Fibroblast of lung (primary cell): ENCODE data around the gene CNTNAP5. TPM values are rescaled to one million over a fixed set of nuclear protein-coding genes. Genes with fewer than 3 reads are reported as not detected.
A peak's percentile ranks its signal among the peaks of the same experiment; 100 is the strongest.

ENCODE experiments used
- DNase-seq, 2 donors: peaks; one replicate each; pipeline versions ENCODE4 v3.0.0 to v3.0.0-alpha.2; 2010; ENCODE audit warnings: low read depth in 2 of 2
- H2AFZ ChIP-seq: 2 replicates; pipeline ENCODE4 v1.5.1; 2012; ENCODE audit warnings: low read length, control low read depth, inconsistent platforms
- H3K27ac ChIP-seq: 2 replicates; pipeline ENCODE4 v1.5.1; 2011; ENCODE audit warnings: low read length, control low read depth; ENCODE audit not compliant: insufficient read depth
- H3K27me3 ChIP-seq: 2 replicates; pipeline ENCODE4 v1.5.1; 2011; ENCODE audit warnings: mild to moderate bottlenecking, low read length; ENCODE audit not compliant: control insufficient read depth, insufficient read depth
- H3K36me3 ChIP-seq: 2 replicates; pipeline ENCODE4 v1.5.1; 2011; ENCODE audit warnings: low read length; ENCODE audit not compliant: control insufficient read depth, insufficient read depth
- H3K4me1 ChIP-seq: 2 replicates; pipeline ENCODE4 v1.5.1; 2011; ENCODE audit warnings: low read length; ENCODE audit not compliant: control insufficient read depth, insufficient read depth; ENCODE audit errors: extremely low read depth
- H3K4me2 ChIP-seq: 2 replicates; pipeline ENCODE4 v1.5.1; 2011; ENCODE audit warnings: low read length, control low read depth; ENCODE audit not compliant: insufficient read depth; ENCODE audit errors: extremely low read depth
- H3K4me3 ChIP-seq, 4 experiments: fragments of 200-600 bp in 1 of 4; sonication (generic) in 1 of 4; replicated peaks in 1 of 4; 2 replicates each; pipeline ENCODE4 v1.5.1; 2011 to 2016; ENCODE audit warnings: low read length in 4 of 4, low read depth in 3 of 4, mild to moderate bottlenecking in 3 of 4, control low read depth in 2 of 4, inconsistent platforms in 1 of 4, mixed read lengths in 1 of 4; ENCODE audit not compliant: insufficient read depth in 1 of 4; ENCODE audit errors: control extremely low read depth in 1 of 4
- H3K79me2 ChIP-seq: 2 replicates; pipeline ENCODE4 v1.5.1; 2012; ENCODE audit warnings: mild to moderate bottlenecking, low read length, inconsistent platforms; ENCODE audit not compliant: control insufficient read depth, insufficient read depth
- H3K9ac ChIP-seq: 2 replicates; pipeline ENCODE4 v1.5.1; 2011; ENCODE audit warnings: mild to moderate bottlenecking, low read length, control low read depth; ENCODE audit not compliant: insufficient read depth
- H3K9me3 ChIP-seq: 2 replicates; pipeline ENCODE4 v1.5.1; 2012; ENCODE audit warnings: low read depth, low read length; ENCODE audit not compliant: control insufficient read depth, insufficient read depth
- H4K20me1 ChIP-seq: 2 replicates; pipeline ENCODE4 v1.5.1; 2011; ENCODE audit warnings: low read length; ENCODE audit not compliant: control insufficient read depth, insufficient read depth; ENCODE audit errors: extremely low read depth
- CTCF ChIP-seq, 2 donors: IDR thresholded peaks in 1 of 2; conservative IDR thresholded peaks in 1 of 2; 1 replicate in 1 of 2; 2 replicates in 1 of 2; pipeline ENCODE4 v1.5.1; 2011 to 2012; ENCODE audit warnings: low read length in 2 of 2, control low read depth in 1 of 2, inconsistent platforms in 1 of 2, low read depth in 1 of 2, mild to moderate bottlenecking in 1 of 2
- EZH2 ChIP-seq: IDR thresholded peaks from 2 replicates; pipeline ENCODE4 v1.5.1; 2012; ENCODE audit warnings: low read length, control low read depth, mild to moderate bottlenecking; ENCODE audit errors: missing control alignments
- polyA plus RNA-seq, 2 donors: library from polyadenylated mRNA; depleted of rRNA in 1 of 2; stranded (reverse) in 1 of 2; unstranded in 1 of 2; fragments of >200 nt; gene quantifications; 2 replicates each; pipeline ENCODE4 v1.2.1, GENCODE V29; 2011 to 2012; ENCODE audit warnings: missing spikeins in 1 of 2
- total RNA-seq: library from RNA; depleted of rRNA; stranded (reverse); fragments of >200 nt; gene quantifications from 2 replicates; pipeline ENCODE4 v1.2.1, GENCODE V29; 2014

Gene CNTNAP5
- total and polyA plus RNA-seq, 2 donors (not counting 1 experiment from before 2014, with no cell fraction given) = not detected

GRCh38 chr2:124883595-124883994, 858.5 kb downstream of the CNTNAP5 start:
- Histone ChIP-seq H3K4me2 (no peak overlapping the region), H3K36me3 (no peaks in the 10 kb centered on the region), H4K20me1 (no peaks in the 10 kb centered on the region), H3K27me3 (no peaks in the 10 kb centered on the region), H3K9ac (no peak overlapping the region), H3K79me2 (no peaks in the 10 kb centered on the region), H3K27ac (no peak overlapping the region), H3K4me1 (no peaks in the 10 kb centered on the region), H2AFZ (no peak overlapping the region), H3K4me3 (no peak overlapping the region), H3K9me3 (no peaks in the 10 kb centered on the region)
- DNase-seq = no peak
- TF ChIP-seq EZH2 (no peak), CTCF (conservative IDR thresholded peaks at IDR 0.05 in 1 of 2, IDR thresholded peaks at IDR 0.05 in 1 of 2; ENCODE audit: low read depth in 1 of 2, low read length in 2 of 2) (no peak)

GRCh38 chr2:124884315-124884714, 859.2 kb downstream of the CNTNAP5 start:
- TF ChIP-seq EZH2 (no peak), CTCF (conservative IDR thresholded peaks at IDR 0.05 in 1 of 2, IDR thresholded peaks at IDR 0.05 in 1 of 2; ENCODE audit: low read depth in 1 of 2, low read length in 2 of 2) (no peak)
- DNase-seq = peak; percentile 11 to 27
- Histone ChIP-seq H3K27ac (no peak overlapping the region), H3K4me2 (no peak overlapping the region), H3K36me3 (no peaks in the 10 kb centered on the region), H3K4me1 (no peaks in the 10 kb centered on the region), H3K4me3 (no peak overlapping the region), H3K79me2 (no peaks in the 10 kb centered on the region), H3K9me3 (no peaks in the 10 kb centered on the region), H3K27me3 (no peaks in the 10 kb centered on the region), H3K9ac (no peak overlapping the region), H2AFZ (no peak overlapping the region), H4K20me1 (no peaks in the 10 kb centered on the region)

GRCh38 chr2:124886216-124886615, 861.1 kb downstream of the CNTNAP5 start:
- no peaks in the 10 kb centered on the region for H3K79me2 ChIP-seq
- no peaks in the 10 kb centered on the region for H3K36me3 ChIP-seq
- no peaks in the 10 kb centered on the region for H3K9me3 ChIP-seq
- H3K27me3 ChIP-seq = no peaks in the 10 kb centered on the region
- no peak overlapping the region for H3K4me2 ChIP-seq
- DNase-seq = no peak
- H2AFZ ChIP-seq = no peak overlapping the region
- H3K4me3 ChIP-seq = no peak overlapping the region
- TF ChIP-seq CTCF (conservative IDR thresholded peaks at IDR 0.05 in 1 of 2, IDR thresholded peaks at IDR 0.05 in 1 of 2; ENCODE audit: low read depth in 1 of 2, low read length in 2 of 2) = no peak
- no peak for TF ChIP-seq EZH2
- H4K20me1 ChIP-seq = no peaks in the 10 kb centered on the region
- no peak overlapping the region for H3K27ac ChIP-seq
- H3K4me1 ChIP-seq = no peaks in the 10 kb centered on the region
- no peak overlapping the region for H3K9ac ChIP-seq
